ENCODE measurements around the gene OLA1. TPM values are rescaled to one million over a fixed set of nuclear protein-coding genes. Genes with fewer than 3 reads are reported as not detected.

The OLA1 gene
- total and polyA plus RNA-seq, 2 of the 13 experiments (the other 11 are each of a cell fraction or from before 2014, with no cell fraction given): 153 to 241 TPM

DNA sequence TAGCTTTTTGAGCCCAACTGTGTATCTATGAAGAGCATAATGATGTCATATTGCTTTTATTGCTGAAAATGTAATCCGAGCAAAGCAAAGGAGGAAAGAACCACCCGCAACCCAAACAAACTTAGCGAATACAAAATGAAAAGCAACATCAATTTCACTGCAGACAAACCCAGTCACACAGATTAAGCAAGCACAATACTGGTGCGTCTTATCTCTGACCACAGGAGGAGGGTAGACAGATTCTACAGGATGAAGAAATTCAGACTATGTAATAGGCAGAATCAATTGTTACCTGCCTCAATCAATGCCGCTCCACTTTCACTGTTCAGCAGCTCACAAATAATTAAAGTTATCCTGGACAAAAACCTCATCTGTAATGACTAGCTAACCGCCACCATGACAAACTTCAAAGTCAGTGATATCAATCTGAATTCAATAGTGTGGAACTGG lies 167.6 kb downstream of the OLA1 start:
- in situ Hi-C loops (cut with HindIII; ENCODE audit: extremely low pct_ligation_motif_present, low pct_unique_long_range_greater_than_20kb): no loop called here
- intact Hi-C loops (cut with micrococcal nuclease; ENCODE audit: unreplicated experiment): no loop called here
- DNase-seq (ENCODE audit: low spot score) (no peak), FAIRE-seq (no peak), ATAC-seq (no peak)
- TF ChIP-seq, protein P1, sequence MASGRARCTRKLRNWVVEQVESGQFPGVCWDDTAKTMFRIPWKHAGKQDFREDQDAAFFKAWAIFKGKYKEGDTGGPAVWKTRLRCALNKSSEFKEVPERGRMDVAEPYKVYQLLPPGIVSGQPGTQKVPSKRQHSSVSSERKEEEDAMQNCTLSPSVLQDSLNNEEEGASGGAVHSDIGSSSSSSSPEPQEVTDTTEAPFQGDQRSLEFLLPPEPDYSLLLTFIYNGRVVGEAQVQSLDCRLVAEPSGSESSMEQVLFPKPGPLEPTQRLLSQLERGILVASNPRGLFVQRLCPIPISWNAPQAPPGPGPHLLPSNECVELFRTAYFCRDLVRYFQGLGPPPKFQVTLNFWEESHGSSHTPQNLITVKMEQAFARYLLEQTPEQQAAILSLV (CRISPR knock-in tag; IDR thresholded peaks at IDR 0.05; ENCODE audit: borderline replicate concordance): no peak
- TF ChIP-seq IRF2 (CRISPR knock-in tag; IDR thresholded peaks at IDR 0.05) (no peak), ZFX (CRISPR knock-in tag; IDR thresholded peaks at IDR 0.05; ENCODE audit: low read depth) (no peak), ATF7 (IDR thresholded peaks at IDR 0.05) (peak; percentile 61), ATF7 (CRISPR knock-in tag; IDR thresholded peaks at IDR 0.05) (no peak), HIVEP1 (CRISPR knock-in tag; IDR thresholded peaks at IDR 0.05) (no peak), ZFP36 (IDR thresholded peaks at IDR 0.05; ENCODE audit: borderline replicate concordance, low read depth, low read length, partially characterized antibody) (no peak)
- TF ChIP-seq, protein P2, sequence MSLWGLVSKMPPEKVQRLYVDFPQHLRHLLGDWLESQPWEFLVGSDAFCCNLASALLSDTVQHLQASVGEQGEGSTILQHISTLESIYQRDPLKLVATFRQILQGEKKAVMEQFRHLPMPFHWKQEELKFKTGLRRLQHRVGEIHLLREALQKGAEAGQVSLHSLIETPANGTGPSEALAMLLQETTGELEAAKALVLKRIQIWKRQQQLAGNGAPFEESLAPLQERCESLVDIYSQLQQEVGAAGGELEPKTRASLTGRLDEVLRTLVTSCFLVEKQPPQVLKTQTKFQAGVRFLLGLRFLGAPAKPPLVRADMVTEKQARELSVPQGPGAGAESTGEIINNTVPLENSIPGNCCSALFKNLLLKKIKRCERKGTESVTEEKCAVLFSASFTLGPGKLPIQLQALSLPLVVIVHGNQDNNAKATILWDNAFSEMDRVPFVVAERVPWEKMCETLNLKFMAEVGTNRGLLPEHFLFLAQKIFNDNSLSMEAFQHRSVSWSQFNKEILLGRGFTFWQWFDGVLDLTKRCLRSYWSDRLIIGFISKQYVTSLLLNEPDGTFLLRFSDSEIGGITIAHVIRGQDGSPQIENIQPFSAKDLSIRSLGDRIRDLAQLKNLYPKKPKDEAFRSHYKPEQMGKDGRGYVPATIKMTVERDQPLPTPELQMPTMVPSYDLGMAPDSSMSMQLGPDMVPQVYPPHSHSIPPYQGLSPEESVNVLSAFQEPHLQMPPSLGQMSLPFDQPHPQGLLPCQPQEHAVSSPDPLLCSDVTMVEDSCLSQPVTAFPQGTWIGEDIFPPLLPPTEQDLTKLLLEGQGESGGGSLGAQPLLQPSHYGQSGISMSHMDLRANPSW (CRISPR knock-in tag; IDR thresholded peaks at IDR 0.05; ENCODE audit: borderline replicate concordance): no peak
- ChIA-PET POLR2A (no interaction called here), CTCF (ENCODE audit: low intra/inter-chr PET ratio, low total read pairs) (no interaction called here)
- peaks cover 4 to 14% of the 10 kb centered on the region in 2 experiments; a peak in 3 of 5 replicates for H3K36me3 ChIP-seq (replicated peaks in 1 of 2; ENCODE audit: control insufficient read depth in 1 of 2, insufficient read depth in 2 of 2, low read length in 2 of 2)
- no peaks in the 10 kb centered on the region for H3K4me1 ChIP-seq (ENCODE audit: insufficient read depth, low read length)
- WGBS (ENCODE audit: low lambda C conversion rate): 96% methylated on average over 6 of the region's 6 CpGs
- no peaks in the 10 kb centered on the region for H3K79me2 ChIP-seq (ENCODE audit: insufficient read depth, low read length)
- H3K4me3 ChIP-seq (replicated peaks in 1 of 3; ENCODE audit: insufficient read depth in 1 of 3, low read depth in 2 of 3, low read length in 3 of 3): no peak overlapping the region
- H3K9me3 ChIP-seq (ENCODE audit: low read length): no peaks in the 10 kb centered on the region
- H2AFZ ChIP-seq (ENCODE audit: low read length): no peak overlapping the region
- no TSS peak for BruUV-seq (replicated peaks)
- no peaks in the 10 kb centered on the region for H4K20me1 ChIP-seq (ENCODE audit: insufficient read depth, low read length)
- H3K27me3 ChIP-seq (ENCODE audit: control insufficient read depth in 1 of 2, insufficient read depth in 2 of 2, low read length in 2 of 2): no peaks in the 10 kb centered on the region
- H3K9ac ChIP-seq (ENCODE audit: insufficient read depth, low read depth, low read length): no peak overlapping the region
- no peak overlapping the region for H3K4me2 ChIP-seq (ENCODE audit: low read depth, low read length)
- no peak overlapping the region for H3K27ac ChIP-seq (ENCODE audit: extremely low read length, insufficient read depth, low read length)

All from HepG2 (cell line).